GM21737 (cell line): ENCODE data around the gene HSF4.

Experiments used
- ATAC-seq: cut with Tn5 transposase; IDR thresholded peaks from one replicate; pipeline ENCODE4 v1.9.1; 2021; ENCODE audit warnings: mild to moderate bottlenecking, moderate library complexity; ENCODE audit not compliant: unreplicated experiment

Gene HSF4

DNA sequence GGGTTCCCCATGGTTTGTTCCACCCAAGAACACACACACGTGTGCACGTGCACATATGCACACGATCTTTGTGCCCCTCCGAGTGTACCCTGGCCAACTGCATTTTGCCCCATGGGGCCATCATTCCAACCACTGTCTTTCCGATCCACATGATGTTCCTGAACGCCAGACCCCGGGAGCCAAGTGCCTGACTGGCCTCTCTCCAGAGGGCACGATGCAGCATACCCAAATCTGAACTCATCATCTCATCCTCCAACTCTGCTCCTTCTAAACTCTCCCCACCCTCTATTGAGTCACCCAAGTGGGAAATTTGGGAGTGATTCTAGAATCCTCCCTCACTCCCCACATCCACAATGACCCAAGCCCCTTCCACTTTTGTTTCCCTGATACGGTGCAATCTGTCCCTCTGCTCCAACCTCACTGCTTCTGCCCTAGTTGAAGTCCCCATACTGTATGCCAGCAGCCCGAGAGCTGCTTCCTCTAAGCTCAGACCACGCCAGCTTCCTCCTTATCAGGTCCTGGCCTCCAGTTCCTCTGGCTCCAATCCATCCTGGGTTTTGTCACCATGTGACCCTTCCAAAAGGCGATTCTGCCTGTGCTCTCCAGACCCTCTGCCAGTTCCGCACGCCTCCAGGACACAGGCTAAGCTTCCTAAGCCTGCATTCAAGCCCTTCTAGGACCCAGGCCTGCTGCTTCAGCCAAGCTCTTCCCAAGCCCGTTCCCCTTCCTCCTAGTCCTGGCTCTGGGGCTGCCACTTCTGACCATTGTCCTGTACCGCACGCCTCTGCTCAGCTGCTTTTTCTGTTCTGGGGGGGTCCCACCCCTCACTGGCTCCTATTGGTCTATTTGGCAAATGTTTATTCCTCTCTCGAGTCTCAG lies 52.3 kb downstream of the HSF4 start:
- no peak for ATAC-seq
